ENCODE measurements around the gene LRRN4CL.
"Not testable (repeated sequence)": the region's sequence is repeated elsewhere in the genome, so short reads cannot be mapped to it uniquely, and the experiment has no call there.

The LRRN4CL gene

DNA sequence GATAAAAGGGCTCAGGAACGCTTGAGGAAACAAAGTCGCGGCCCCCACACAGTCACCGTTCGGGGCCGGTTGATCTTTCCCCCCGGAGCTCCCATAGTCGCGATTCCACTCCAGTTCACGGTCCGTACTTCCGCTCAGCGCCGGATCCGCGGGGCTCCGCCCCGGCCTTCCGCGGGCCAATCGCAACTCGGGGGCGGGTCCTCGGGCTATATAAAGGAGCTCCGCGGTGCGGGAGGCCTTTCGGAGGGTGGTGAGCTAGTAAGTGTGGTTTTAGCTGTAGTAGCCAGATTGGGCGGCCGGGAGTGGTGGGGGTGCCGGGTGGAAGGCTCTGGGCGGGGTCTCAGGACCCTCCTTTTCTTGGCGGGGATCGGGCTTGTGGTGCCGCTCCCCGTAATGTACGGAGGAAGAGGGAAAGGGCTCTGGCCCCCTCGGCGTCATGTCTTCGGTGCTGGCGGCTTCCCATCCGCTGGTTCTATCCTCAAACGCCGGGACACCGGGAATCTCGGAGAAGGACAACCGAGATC lies 24.2 kb downstream of the LRRN4CL start, which contains the start of the genes C11orf98 and CSKMT:
Gene C11orf98 (minus strand): TSS at position 136 of the 524 bp plus-strand sequence. CDS start 41 bp downstream, at position 95.
Gene CSKMT (plus strand): TSS at position 238 of the 524 bp plus-strand sequence. CDS start 568 bp downstream, outside the sequence.
- in situ Hi-C loops (cut with HindIII; ENCODE audit: low pct_ligation_motif_present, low sequenced_read_pairs), result no loop called here
- peak; percentile 92 for DNase-seq
- H3K4me3 ChIP-seq (ENCODE audit: low read depth, low read length), result peak within 1 kb of the TSS; percentile 92
- H3K36me3 ChIP-seq (replicated peaks), result peaks cover 21% of the 10 kb centered on the region
- peak within 1 kb of the TSS; percentile 69 for H3K27ac ChIP-seq
- TF ChIP-seq, protein P1, sequence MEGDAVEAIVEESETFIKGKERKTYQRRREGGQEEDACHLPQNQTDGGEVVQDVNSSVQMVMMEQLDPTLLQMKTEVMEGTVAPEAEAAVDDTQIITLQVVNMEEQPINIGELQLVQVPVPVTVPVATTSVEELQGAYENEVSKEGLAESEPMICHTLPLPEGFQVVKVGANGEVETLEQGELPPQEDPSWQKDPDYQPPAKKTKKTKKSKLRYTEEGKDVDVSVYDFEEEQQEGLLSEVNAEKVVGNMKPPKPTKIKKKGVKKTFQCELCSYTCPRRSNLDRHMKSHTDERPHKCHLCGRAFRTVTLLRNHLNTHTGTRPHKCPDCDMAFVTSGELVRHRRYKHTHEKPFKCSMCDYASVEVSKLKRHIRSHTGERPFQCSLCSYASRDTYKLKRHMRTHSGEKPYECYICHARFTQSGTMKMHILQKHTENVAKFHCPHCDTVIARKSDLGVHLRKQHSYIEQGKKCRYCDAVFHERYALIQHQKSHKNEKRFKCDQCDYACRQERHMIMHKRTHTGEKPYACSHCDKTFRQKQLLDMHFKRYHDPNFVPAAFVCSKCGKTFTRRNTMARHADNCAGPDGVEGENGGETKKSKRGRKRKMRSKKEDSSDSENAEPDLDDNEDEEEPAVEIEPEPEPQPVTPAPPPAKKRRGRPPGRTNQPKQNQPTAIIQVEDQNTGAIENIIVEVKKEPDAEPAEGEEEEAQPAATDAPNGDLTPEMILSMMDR (IDR thresholded peaks at IDR 0.05; ENCODE audit: low read depth, low read length, missing control alignments), result no peak
- H3K27me3 ChIP-seq (replicated peaks), result no peaks in the 10 kb centered on the region

GRCh38 chr11:62664405-62665074 lies 24.8 kb downstream of the LRRN4CL start:
- Histone ChIP-seq H3K36me3 (replicated peaks) (peaks cover 21% of the 10 kb centered on the region), H3K4me3 (ENCODE audit: low read depth, low read length) (peak overlapping the region; percentile 92), H3K27me3 (replicated peaks) (no peaks in the 10 kb centered on the region), H3K27ac (peak overlapping the region; percentile 69)
- DNase-seq, result no peak
- TF ChIP-seq, protein P1 (IDR thresholded peaks at IDR 0.05; ENCODE audit: low read depth, low read length, missing control alignments), result no peak
- in situ Hi-C loops (cut with HindIII; ENCODE audit: low pct_ligation_motif_present, low sequenced_read_pairs), result no loop called here

DNA sequence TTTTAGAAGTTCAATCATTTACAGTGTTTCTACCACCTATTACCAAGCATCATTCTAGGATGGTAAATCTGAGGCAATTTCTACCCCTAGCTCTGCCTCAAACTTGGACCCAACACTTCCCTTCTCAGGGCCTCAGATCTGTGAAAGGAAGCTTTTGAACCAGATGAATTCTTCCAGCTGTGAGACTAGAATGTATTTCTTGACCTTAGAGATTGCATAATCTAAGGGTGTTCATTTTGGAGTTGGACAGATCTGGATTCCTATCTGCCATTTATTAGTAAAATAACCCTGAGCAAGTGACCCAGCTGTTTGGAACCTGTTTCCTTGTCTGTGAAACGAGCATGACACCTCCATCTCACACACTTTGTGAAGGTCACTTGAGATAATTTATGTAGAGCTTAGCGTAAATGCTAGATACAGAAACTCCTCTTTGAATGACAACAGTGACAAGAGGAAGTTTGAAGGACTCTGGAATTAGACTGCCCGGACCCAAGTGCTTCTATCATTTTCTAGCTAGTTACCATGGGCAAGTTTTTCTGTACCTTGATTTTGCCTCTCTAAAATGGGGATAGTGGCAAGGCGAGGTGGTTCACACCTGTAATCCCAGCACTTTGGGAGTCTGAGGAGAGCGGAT lies 32.4 kb downstream of the LRRN4CL start:
- H3K27ac ChIP-seq, result no peak overlapping the region
- DNase-seq, result no peak
- TF ChIP-seq, protein P1 (IDR thresholded peaks at IDR 0.05; ENCODE audit: low read depth, low read length, missing control alignments), result no peak
- no peaks in the 10 kb centered on the region for H3K36me3 ChIP-seq (replicated peaks)
- no peaks in the 10 kb centered on the region for H3K27me3 ChIP-seq (replicated peaks)
- in situ Hi-C loops (cut with HindIII; ENCODE audit: low pct_ligation_motif_present, low sequenced_read_pairs), result no loop called here
- no peak overlapping the region for H3K4me3 ChIP-seq (ENCODE audit: low read depth, low read length)

GRCh38 chr11:62654297-62654696 lies 35.0 kb downstream of the LRRN4CL start:
- in situ Hi-C loops (cut with HindIII; ENCODE audit: low pct_ligation_motif_present, low sequenced_read_pairs), result no loop called here
- Histone ChIP-seq H3K36me3 (replicated peaks) (peaks cover 4% of the 10 kb centered on the region), H3K4me3 (ENCODE audit: low read depth, low read length) (no peak overlapping the region), H3K27ac (no peak overlapping the region), H3K27me3 (replicated peaks) (no peaks in the 10 kb centered on the region)
- TF ChIP-seq, protein P1 (IDR thresholded peaks at IDR 0.05; ENCODE audit: low read depth, low read length, missing control alignments), result no peak
- DNase-seq, result no peak

- Histone ChIP-seq H3K36me3 (replicated peaks) (peaks cover 18% of the 10 kb centered on the region), H3K4me3 (ENCODE audit: low read depth, low read length) (peak overlapping the region; percentile 79), H3K27me3 (replicated peaks) (no peaks in the 10 kb centered on the region), H3K27ac (peak overlapping the region; percentile 61)
- TF ChIP-seq, protein P1 (IDR thresholded peaks at IDR 0.05; ENCODE audit: low read depth, low read length, missing control alignments), result no peak
- in situ Hi-C loops (cut with HindIII; ENCODE audit: low pct_ligation_motif_present, low sequenced_read_pairs), result no loop called here
- DNase-seq, result no peak
Measured at GRCh38 chr11:62652161-62653006, 36.9 kb downstream of the LRRN4CL start.

DNA sequence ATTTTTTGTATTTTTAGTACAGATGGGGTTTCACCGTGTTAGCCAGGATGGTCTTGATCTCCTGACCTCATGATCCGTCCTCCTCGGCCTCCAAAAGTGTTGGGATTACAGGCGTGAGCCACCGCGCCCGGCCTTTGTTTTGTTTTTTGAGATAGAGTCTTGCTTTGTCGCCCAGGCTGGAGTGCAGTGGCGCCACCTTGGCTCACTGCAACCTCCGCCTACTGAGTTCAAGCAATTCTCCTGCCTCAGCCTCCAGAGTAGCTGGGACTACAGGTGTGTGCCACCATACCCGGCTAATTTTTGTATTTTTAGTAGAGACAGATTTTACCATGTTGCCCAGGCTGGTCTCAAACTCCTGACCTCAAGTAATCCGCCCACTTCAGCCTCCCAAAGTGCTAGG lies 39.0 kb downstream of the LRRN4CL start:
- H3K27me3 ChIP-seq (replicated peaks); H3K4me3 ChIP-seq (ENCODE audit: low read depth, low read length); DNase-seq; in situ Hi-C loops (cut with HindIII; ENCODE audit: low pct_ligation_motif_present, low sequenced_read_pairs); H3K27ac ChIP-seq: not testable (repeated sequence)
- peaks cover 18% of the 10 kb centered on the region for H3K36me3 ChIP-seq (replicated peaks)

Measured in brain microvascular endothelial cell (primary cell).